Upper lobe of left lung (tissue), 4 donors: ENCODE results near the gene MAGT1.

ENCODE experiments used
- CTCF ChIP-seq, 6 experiments: fragments of 450-650 bp in 4 of 6; fragments of 200-600 bp in 2 of 6; sonication (generic) in 2 of 6; IDR thresholded peaks; one replicate each; pipeline ENCODE4 v1.5.1; 2016 to 2019; ENCODE audit warnings: antibody characterized with exemption in 6 of 6
- EP300 ChIP-seq, 4 donors: sonication (generic); formaldehyde crosslinking; IDR thresholded peaks; one replicate each; pipeline ENCODE4 v1.5.1; 2017; ENCODE audit warnings: antibody characterized with exemption in 4 of 4, control low read depth in 2 of 4
- POLR2A ChIP-seq, 4 donors: fragments of 450-650 bp; IDR thresholded peaks; one replicate each; pipeline ENCODE4 v1.5.1; 2016 to 2017; ENCODE audit warnings: antibody characterized with exemption in 4 of 4, mild to moderate bottlenecking in 2 of 4

- TF ChIP-seq CTCF (IDR thresholded peaks at IDR 0.05) (no peak), POLR2A (IDR thresholded peaks at IDR 0.05) (no peak), EP300 (IDR thresholded peaks at IDR 0.05) (no peak)
These were observed 42.9 kb upstream of the MAGT1 start for GRCh38 chrX:77938083-77938680.
